ENCODE measurements around the gene C1orf226.

C1orf226 gene

GRCh38 chr1:162359523-162360236 lies 21.8 kb upstream of the C1orf226 start:
- H3K36me3 Mint-ChIP-seq (ENCODE audit: low read depth), result no peaks in the 10 kb centered on the region
- no peak overlapping the region for H3K27ac Mint-ChIP-seq
- H3K4me1 Mint-ChIP-seq, result no peaks in the 10 kb centered on the region
- no peaks in the 10 kb centered on the region for H3K9me3 Mint-ChIP-seq
- no peak for DNase-seq
- H3K4me3 Mint-ChIP-seq, result no peak overlapping the region
- ATAC-seq, result no peak
- no peaks in the 10 kb centered on the region for H3K27me3 Mint-ChIP-seq

- Mint-ChIP-seq H3K27me3 (no peaks in the 10 kb centered on the region), H3K27ac (no peak overlapping the region)
- no peak for ATAC-seq
These were observed 21.2 kb upstream of the C1orf226 start for GRCh38 chr1:162360237-162360873.

DNA sequence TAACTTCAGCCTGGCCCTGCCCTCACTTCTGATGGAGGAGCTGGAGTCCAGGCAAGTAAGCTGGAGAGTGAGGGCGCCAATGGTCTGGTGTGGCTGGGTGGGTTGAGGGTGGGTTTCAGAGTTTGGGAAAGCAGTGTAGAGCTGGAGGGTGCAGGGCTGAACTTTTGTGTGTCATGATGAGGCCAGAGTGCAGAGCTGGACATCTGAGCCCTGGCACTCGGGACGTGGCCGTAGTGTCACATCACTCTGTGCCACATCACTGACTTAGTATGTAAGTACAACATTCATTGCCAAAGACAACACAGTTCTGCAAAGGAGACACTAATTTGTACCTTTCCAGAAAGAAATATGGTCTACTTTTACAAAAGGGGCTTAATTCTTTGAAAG lies 20.7 kb upstream of the C1orf226 start:
- DNase-seq (no peak), ATAC-seq (no peak)
- Mint-ChIP-seq H3K27ac (no peak overlapping the region), H3K4me1 (no peaks in the 10 kb centered on the region), H3K36me3 (ENCODE audit: low read depth) (no peaks in the 10 kb centered on the region), H3K4me3 (no peak overlapping the region), H3K9me3 (no peaks in the 10 kb centered on the region), H3K27me3 (no peaks in the 10 kb centered on the region)

More at GRCh38 chr1:162360237-162360873, 21.2 kb upstream of the C1orf226 start:
- Mint-ChIP-seq H3K36me3 (ENCODE audit: low read depth) (no peaks in the 10 kb centered on the region), H3K9me3 (no peaks in the 10 kb centered on the region), H3K4me1 (no peaks in the 10 kb centered on the region), H3K4me3 (no peak overlapping the region)
- DNase-seq, result no peak

GRCh38 chr1:162361349-162361748 lies 20.2 kb upstream of the C1orf226 start:
- ATAC-seq (no peak), DNase-seq (no peak)
- Mint-ChIP-seq H3K36me3 (ENCODE audit: low read depth) (no peaks in the 10 kb centered on the region), H3K4me3 (no peak overlapping the region), H3K27me3 (no peaks in the 10 kb centered on the region), H3K4me1 (no peaks in the 10 kb centered on the region), H3K9me3 (no peaks in the 10 kb centered on the region), H3K27ac (no peak overlapping the region)

DNA sequence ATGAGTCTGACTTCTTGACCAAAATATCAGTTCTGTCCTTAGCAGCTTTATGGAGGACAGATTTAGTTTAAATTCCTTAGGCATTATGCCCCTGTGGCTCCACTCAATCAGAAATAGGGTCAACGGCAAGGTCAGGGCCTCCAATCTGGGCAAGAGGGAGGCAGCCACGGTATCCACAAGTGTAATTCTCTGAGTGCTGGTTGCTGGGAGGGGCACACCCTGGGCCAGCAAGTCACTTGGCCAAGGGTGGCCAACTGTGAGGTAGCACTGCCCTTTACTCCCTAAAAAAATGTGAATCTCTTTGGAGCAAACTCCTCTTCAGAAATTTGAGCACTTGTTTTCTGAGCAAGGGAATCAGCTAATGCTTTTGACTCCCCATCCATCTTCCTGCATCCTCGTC lies 17.7 kb upstream of the C1orf226 start:
- no peak for DNase-seq

GRCh38 chr1:162364498-162364897 lies 17.0 kb upstream of the C1orf226 start:
- H3K4me3 Mint-ChIP-seq, result no peak overlapping the region

More for the DNA sequence above, 17.7 kb upstream of the C1orf226 start:
- H3K27ac Mint-ChIP-seq, result no peak overlapping the region
- no peak for ATAC-seq
- no peaks in the 10 kb centered on the region for H3K9me3 Mint-ChIP-seq
- H3K36me3 Mint-ChIP-seq (ENCODE audit: low read depth), result no peaks in the 10 kb centered on the region
- no peak overlapping the region for H3K4me3 Mint-ChIP-seq
- no peaks in the 10 kb centered on the region for H3K27me3 Mint-ChIP-seq
- no peaks in the 10 kb centered on the region for H3K4me1 Mint-ChIP-seq

DNA sequence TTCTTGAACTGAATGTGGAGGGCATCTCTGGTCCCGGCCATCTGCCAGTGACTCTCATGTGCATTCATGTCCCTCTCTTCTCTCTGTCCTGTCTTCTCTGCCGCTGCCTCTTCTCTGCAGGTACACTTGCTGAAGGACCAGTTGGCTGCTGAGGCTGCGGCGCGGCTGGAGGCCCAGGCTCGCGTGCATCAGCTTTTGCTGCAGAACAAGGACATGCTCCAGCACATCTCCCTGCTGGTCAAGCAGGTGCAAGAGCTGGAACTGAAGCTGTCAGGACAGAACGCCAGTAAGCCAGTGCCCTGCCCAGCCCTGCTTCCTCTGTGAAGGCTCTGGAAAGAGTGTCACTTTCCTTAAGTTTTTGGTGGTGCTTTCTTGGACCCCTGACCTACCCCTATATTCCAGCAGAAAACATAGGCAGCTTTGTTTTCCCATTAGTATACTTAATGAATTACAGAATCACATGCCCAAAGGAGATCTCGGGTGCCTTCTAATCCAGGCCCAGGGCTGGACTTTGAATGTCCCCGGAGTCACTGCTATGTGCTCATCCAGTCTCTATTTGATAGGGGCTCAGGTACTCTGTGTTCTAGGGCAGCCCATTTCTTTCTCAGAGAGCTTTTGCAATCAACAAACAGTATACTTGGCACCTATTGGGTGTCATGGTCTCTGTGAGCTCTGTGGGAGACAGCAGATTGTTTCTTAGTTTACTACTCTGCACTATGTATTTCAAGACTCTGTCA lies 16.1 kb upstream of the C1orf226 start:
- Mint-ChIP-seq H3K4me1 (no peaks in the 10 kb centered on the region), H3K9me3 (no peaks in the 10 kb centered on the region), H3K4me3 (no peak overlapping the region), H3K36me3 (ENCODE audit: low read depth) (no peaks in the 10 kb centered on the region), H3K27ac (no peak overlapping the region), H3K27me3 (no peaks in the 10 kb centered on the region)
- no peak for ATAC-seq
- DNase-seq, result no peak

More at GRCh38 chr1:162364498-162364897, 17.0 kb upstream of the C1orf226 start:
- no peaks in the 10 kb centered on the region for H3K4me1 Mint-ChIP-seq
- no peak for DNase-seq
- no peaks in the 10 kb centered on the region for H3K27me3 Mint-ChIP-seq
- no peak for ATAC-seq
- H3K9me3 Mint-ChIP-seq, result no peaks in the 10 kb centered on the region
- no peaks in the 10 kb centered on the region for H3K36me3 Mint-ChIP-seq (ENCODE audit: low read depth)
- no peak overlapping the region for H3K27ac Mint-ChIP-seq

- Mint-ChIP-seq H3K27ac (no peak overlapping the region), H3K27me3 (no peaks in the 10 kb centered on the region), H3K4me3 (no peak overlapping the region), H3K36me3 (ENCODE audit: low read depth) (no peaks in the 10 kb centered on the region), H3K9me3 (no peaks in the 10 kb centered on the region), H3K4me1 (no peaks in the 10 kb centered on the region)
- DNase-seq (no peak), ATAC-seq (no peak)
These were observed 15.4 kb upstream of the C1orf226 start for GRCh38 chr1:162366149-162366548.

GRCh38 chr1:162366671-162367070 lies 14.9 kb upstream of the C1orf226 start:
- ATAC-seq, result no peak
- no peak overlapping the region for H3K4me3 Mint-ChIP-seq

DNA sequence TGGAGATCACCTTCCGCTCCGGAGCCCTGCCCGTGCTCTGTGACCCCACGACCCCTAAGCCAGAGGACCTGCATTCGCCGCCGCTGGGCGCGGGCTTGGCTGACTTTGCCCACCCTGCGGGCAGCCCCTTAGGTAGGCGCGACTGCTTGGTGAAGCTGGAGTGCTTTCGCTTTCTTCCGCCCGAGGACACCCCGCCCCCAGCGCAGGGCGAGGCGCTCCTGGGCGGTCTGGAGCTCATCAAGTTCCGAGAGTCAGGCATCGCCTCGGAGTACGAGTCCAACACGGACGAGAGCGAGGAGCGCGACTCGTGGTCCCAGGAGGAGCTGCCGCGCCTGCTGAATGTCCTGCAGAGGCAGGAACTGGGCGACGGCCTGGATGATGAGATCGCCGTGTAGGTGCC lies 14.5 kb upstream of the C1orf226 start:
- H3K27me3 Mint-ChIP-seq, result no peaks in the 10 kb centered on the region

More at GRCh38 chr1:162366671-162367070, 14.9 kb upstream of the C1orf226 start:
- no peak for DNase-seq
- Mint-ChIP-seq H3K27ac (no peak overlapping the region), H3K9me3 (no peaks in the 10 kb centered on the region), H3K27me3 (no peaks in the 10 kb centered on the region), H3K4me1 (no peaks in the 10 kb centered on the region), H3K36me3 (ENCODE audit: low read depth) (no peaks in the 10 kb centered on the region)

GRCh38 chr1:162367772-162368171 lies 13.8 kb upstream of the C1orf226 start:
- Mint-ChIP-seq H3K36me3 (ENCODE audit: low read depth) (no peaks in the 10 kb centered on the region), H3K27ac (no peak overlapping the region), H3K9me3 (no peaks in the 10 kb centered on the region), H3K27me3 (no peaks in the 10 kb centered on the region), H3K4me1 (no peaks in the 10 kb centered on the region), H3K4me3 (no peak overlapping the region)
- ATAC-seq, result no peak
- DNase-seq, result no peak

More for the DNA sequence above, 14.5 kb upstream of the C1orf226 start:
- H3K9me3 Mint-ChIP-seq, result no peaks in the 10 kb centered on the region
- DNase-seq, result no peak
- H3K4me1 Mint-ChIP-seq, result no peaks in the 10 kb centered on the region
- no peak overlapping the region for H3K4me3 Mint-ChIP-seq
- no peak overlapping the region for H3K27ac Mint-ChIP-seq
- no peak for ATAC-seq
- no peaks in the 10 kb centered on the region for H3K36me3 Mint-ChIP-seq (ENCODE audit: low read depth)

DNA sequence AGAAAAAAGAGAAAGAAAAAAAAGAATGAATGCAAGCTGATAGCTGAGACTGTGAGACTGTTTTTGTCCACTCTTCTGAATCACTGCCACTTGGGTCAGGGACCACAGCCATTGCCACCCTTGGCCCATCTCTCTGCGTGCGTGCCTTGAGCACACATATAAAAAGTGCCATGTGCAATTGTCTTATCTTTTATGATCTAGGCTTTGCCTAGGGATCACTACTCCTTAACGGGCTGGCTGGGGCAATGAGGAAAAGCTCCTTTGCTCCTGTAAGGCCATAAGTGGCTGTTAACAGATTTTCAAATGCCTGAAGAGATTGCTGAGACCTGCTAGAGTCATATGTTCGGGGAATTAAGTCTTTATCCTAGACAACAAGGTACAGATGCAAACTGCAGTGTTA lies 13.1 kb upstream of the C1orf226 start:
- H3K27me3 Mint-ChIP-seq, result no peaks in the 10 kb centered on the region
- no peaks in the 10 kb centered on the region for H3K36me3 Mint-ChIP-seq (ENCODE audit: low read depth)
- DNase-seq (no peak), ATAC-seq (no peak)
- no peaks in the 10 kb centered on the region for H3K9me3 Mint-ChIP-seq
- H3K27ac Mint-ChIP-seq, result no peak overlapping the region
- no peaks in the 10 kb centered on the region for H3K4me1 Mint-ChIP-seq
- H3K4me3 Mint-ChIP-seq, result no peak overlapping the region

GRCh38 chr1:162369571-162369970 lies 12.0 kb upstream of the C1orf226 start:
- H3K9me3 Mint-ChIP-seq, result no peaks in the 10 kb centered on the region
- DNase-seq, result no peak
- H3K4me1 Mint-ChIP-seq, result no peaks in the 10 kb centered on the region
- ATAC-seq, result no peak
- no peak overlapping the region for H3K4me3 Mint-ChIP-seq
- no peak overlapping the region for H3K27ac Mint-ChIP-seq
- H3K36me3 Mint-ChIP-seq (ENCODE audit: low read depth), result no peaks in the 10 kb centered on the region
- no peaks in the 10 kb centered on the region for H3K27me3 Mint-ChIP-seq

DNA sequence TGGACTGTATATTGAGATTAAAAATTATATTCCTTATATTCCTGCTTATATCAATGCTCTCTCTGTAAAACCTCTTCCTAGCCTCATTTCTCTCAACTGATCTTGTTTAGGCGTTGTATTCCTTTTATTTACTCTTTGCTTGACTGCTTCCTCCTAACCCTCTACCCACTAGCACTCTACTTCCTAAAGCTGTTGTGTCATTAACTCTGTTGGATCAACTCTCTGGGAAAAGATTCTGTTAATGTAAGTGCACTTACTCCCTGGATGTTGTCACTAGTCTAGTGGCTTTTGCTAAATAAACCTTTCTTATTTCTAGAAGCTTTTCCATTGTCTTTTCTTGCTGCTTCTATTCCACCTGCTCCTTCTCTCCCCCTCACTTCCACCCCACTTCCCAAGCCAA lies 11.4 kb upstream of the C1orf226 start:
- no peaks in the 10 kb centered on the region for H3K4me1 Mint-ChIP-seq
- no peak overlapping the region for H3K27ac Mint-ChIP-seq
- H3K9me3 Mint-ChIP-seq, result no peaks in the 10 kb centered on the region
- H3K27me3 Mint-ChIP-seq, result no peaks in the 10 kb centered on the region
- ATAC-seq (no peak), DNase-seq (no peak)
- H3K4me3 Mint-ChIP-seq, result no peak overlapping the region
- no peaks in the 10 kb centered on the region for H3K36me3 Mint-ChIP-seq (ENCODE audit: low read depth)

DNA sequence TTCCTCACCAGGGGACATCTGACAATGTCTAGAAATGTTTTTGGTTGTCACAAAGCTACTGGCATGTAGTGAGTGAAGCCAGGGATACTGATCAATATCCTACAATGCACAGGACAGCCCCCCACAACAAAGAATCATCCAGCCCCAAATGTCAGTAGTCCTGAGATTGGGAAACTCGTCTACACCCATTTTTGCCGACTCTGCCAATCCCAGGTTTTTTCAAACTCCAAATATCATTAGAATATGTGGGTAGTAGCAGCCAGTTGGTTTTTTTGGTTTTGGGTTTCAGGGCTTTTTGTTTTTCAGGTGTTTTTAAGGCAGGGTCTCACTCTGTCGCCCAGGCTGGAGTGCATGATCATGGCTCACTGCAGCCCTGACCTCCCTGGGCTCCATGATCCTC lies 10.8 kb upstream of the C1orf226 start:
- H3K9me3 Mint-ChIP-seq, result no peaks in the 10 kb centered on the region
- no peak for ATAC-seq
- DNase-seq, result no peak
- H3K4me3 Mint-ChIP-seq, result no peak overlapping the region
- no peaks in the 10 kb centered on the region for H3K36me3 Mint-ChIP-seq (ENCODE audit: low read depth)
- H3K27ac Mint-ChIP-seq, result no peak overlapping the region
- no peaks in the 10 kb centered on the region for H3K27me3 Mint-ChIP-seq
- no peaks in the 10 kb centered on the region for H3K4me1 Mint-ChIP-seq

Measured in activated naive CD8-positive, alpha-beta T cell treated with anti-CD3 and anti-CD28 coated beads, Interleukin-2, amount 50 U/mL, for 24 hours (primary cell).